ENCODE measurements around the gene CASKIN2. TPM values are rescaled to one million over a fixed set of nuclear protein-coding genes. Genes with fewer than 3 reads are reported as not detected.
A peak's percentile ranks its signal among the peaks of the same experiment; 100 is the strongest.

The CASKIN2 gene
- total RNA-seq, 3 donors from 2014 or later = 27.8 to 44.5 (median 33.8) TPM

- Histone ChIP-seq H3K4me3 (peak overlapping the region; percentile 77), H3K4me1 (ENCODE audit: low read depth) (peaks cover 35% of the 10 kb centered on the region), H3K9me3 (no peaks in the 10 kb centered on the region), H3K36me3 (ENCODE audit: low read depth) (no peaks in the 10 kb centered on the region)
- DNase-seq (peak in 2 of 3 donors; percentile 57 to 69), ATAC-seq (no peak)
- no peak for TF ChIP-seq CTCF (IDR thresholded peaks at IDR 0.05)
- intact Hi-C loops (cut with DNase I, micrococcal nuclease) = loop anchor here in 1 of 2 donors (10.0 kb wide), 1 partner anchor 90 kb away; no protein-coding TSS in a partner anchor
These were observed 928 bp downstream of the CASKIN2 start for GRCh38 chr17:75514299-75514918.

DNA sequence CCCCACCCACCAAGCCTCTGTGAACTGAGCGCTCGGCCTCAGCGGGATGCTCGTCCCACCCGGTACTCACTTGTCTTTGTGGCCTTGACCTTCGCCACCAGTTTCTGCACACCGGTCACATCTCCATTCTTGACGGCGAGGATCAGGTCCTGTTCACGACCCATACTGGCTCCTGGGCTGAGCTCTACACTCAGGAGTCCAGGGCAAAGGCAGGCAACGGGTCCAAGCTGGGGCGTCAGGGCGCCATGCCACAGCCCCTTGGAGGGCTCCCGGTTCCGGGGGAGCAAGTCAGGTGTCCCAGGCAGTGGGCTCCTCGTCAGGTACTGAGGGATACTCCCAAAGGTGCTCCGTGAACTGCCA lies 1.7 kb downstream of the CASKIN2 start:
- H3K36me3 ChIP-seq (ENCODE audit: low read depth) = no peaks in the 10 kb centered on the region
- H3K4me3 ChIP-seq = no peak overlapping the region
- TF ChIP-seq CTCF (IDR thresholded peaks at IDR 0.05) = no peak
- ATAC-seq = no peak
- intact Hi-C loops (cut with DNase I, micrococcal nuclease) = loop anchor here in 1 of 2 donors (10.0 kb wide), 1 partner anchor 89 kb away; no protein-coding TSS in a partner anchor
- peak in 1 of 3 donors; percentile 55 for DNase-seq
- H3K4me1 ChIP-seq (ENCODE audit: low read depth) = peaks cover 35% of the 10 kb centered on the region
- no peaks in the 10 kb centered on the region for H3K9me3 ChIP-seq

GRCh38 chr17:75512926-75513640 lies 2.3 kb downstream of the CASKIN2 start:
- intact Hi-C loops (cut with DNase I, micrococcal nuclease) = loop anchor here in 1 of 2 donors (10.0 kb wide), 1 partner anchor 88 kb away; no protein-coding TSS in a partner anchor
- Histone ChIP-seq H3K4me1 (ENCODE audit: low read depth) (peaks cover 35% of the 10 kb centered on the region), H3K9me3 (no peaks in the 10 kb centered on the region), H3K36me3 (ENCODE audit: low read depth) (no peaks in the 10 kb centered on the region), H3K4me3 (no peak overlapping the region)
- no peak for TF ChIP-seq CTCF (IDR thresholded peaks at IDR 0.05)
- ATAC-seq (no peak), DNase-seq (no peak)

DNA sequence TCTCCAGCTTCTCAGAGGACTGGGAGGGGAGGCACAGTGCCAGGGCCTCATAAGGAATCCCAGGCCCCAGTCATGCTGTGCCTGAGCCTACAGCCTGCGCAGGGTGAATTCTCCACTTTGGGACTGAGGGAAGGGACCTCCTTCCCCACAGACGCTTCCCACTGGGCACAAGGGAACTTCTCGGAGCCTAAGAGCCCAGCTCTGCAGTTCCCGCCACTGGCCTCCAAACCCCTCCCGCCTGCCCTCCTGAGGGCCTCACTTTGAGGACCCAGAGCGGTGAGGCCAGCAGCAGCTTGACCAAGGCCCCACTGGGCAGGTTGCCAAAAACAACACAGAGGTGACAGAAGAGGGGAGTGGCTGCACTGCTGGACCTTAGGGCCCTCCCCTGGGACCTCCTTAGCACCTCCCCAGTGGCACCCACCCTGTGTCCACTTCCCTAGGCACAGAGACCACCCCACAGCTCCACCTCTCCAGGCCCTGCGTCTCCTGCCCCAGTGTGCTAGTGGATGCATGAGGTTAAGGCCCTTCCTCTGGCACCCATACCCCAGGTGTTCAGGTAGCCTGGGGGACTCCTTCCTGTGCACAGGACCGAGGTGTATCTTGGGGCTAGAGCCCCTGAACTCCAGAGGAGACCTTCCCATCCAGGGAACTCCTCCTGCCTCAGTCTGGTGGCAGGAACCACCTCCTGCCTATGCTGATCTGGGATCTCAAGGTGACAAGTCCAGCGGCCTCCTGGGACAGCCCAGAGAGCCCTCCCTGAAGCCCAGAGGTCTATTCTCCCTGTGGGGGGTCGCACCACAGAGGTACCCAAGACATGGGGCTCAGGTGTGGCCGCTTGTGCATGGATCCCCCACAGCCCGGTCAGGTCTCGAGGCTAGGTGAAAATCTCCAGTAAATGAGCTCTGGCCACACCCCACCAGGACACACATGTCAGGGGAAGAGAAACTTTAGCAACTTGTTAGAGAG lies 3.4 kb downstream of the CASKIN2 start:
- no peak for TF ChIP-seq CTCF (IDR thresholded peaks at IDR 0.05)
- DNase-seq (peak in 2 of 3 donors; percentile 51 to 55), ATAC-seq (no peak)
- Histone ChIP-seq H3K4me3 (no peak overlapping the region), H3K9me3 (no peaks in the 10 kb centered on the region), H3K4me1 (ENCODE audit: low read depth) (peaks cover 26% of the 10 kb centered on the region), H3K36me3 (ENCODE audit: low read depth) (no peaks in the 10 kb centered on the region)
- intact Hi-C loops (cut with DNase I, micrococcal nuclease) = loop anchor here in 1 of 2 donors (10.0 kb wide), 1 partner anchor 87 kb away; no protein-coding TSS in a partner anchor

DNA sequence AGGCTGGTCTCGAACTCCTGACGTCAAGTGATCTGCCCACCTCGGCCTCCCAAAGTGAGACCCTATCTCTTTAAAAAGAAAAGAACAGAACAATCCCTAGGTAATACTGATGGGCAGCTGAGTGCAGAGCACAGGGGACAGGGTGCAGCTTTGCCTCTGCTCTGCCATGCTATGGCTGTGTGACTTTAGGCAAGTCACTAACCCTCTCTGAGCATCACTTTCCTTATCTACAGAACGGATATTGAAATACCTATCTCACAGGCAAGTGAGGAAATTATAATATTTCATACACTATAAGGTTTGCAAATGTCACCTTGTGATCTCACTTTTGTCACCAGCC lies 4.1 kb downstream of the CASKIN2 start:
- no peak for DNase-seq
- ATAC-seq = no peak
- intact Hi-C loops (cut with DNase I, micrococcal nuclease) = loop anchor here in 1 of 2 donors (10.0 kb wide), 1 partner anchor 86 kb away; no protein-coding TSS in a partner anchor
- H3K9me3 ChIP-seq = no peaks in the 10 kb centered on the region
- H3K4me1 ChIP-seq (ENCODE audit: low read depth) = peaks cover 26% of the 10 kb centered on the region
- H3K4me3 ChIP-seq = no peak overlapping the region
- no peak for TF ChIP-seq CTCF (IDR thresholded peaks at IDR 0.05)
- H3K36me3 ChIP-seq (ENCODE audit: low read depth) = no peaks in the 10 kb centered on the region
